HEK293 (cell line): Measurements from ENCODE around the gene ARHGAP21.

Experiments used
- CTCF ChIP-seq: fragments of 450-650 bp; formaldehyde crosslinking; IDR thresholded peaks from 2 replicates; pipeline ENCODE4 v1.5.1; 2016; ENCODE audit warnings: missing biosample characterization, missing genetic modification characterization
- ZNF510 ChIP-seq: fragments of 450-650 bp; formaldehyde crosslinking; IDR thresholded peaks from 2 replicates; pipeline ENCODE4 v1.5.1; 2018; ENCODE audit warnings: mild to moderate bottlenecking, missing genetic modification characterization, missing biosample characterization; ENCODE audit not compliant: insufficient replicate concordance
- ZNF549 ChIP-seq: fragments of 450-650 bp; IDR thresholded peaks from 2 replicates; pipeline ENCODE4 v1.5.1; 2018; ENCODE audit warnings: missing biosample characterization, missing genetic modification characterization, mild to moderate bottlenecking, inconsistent platforms, moderate library complexity

- TF ChIP-seq CTCF (no peak), ZNF549 (tag by site-specific recombination) (no peak), ZNF510 (tag by site-specific recombination) (no peak)
These were observed 173.0 kb downstream of the ARHGAP21 start for GRCh38 chr10:24550680-24551079.
